ENCODE measurements around the gene PBX3. TPM values are rescaled to one million over a fixed set of nuclear protein-coding genes. Genes with fewer than 3 reads are reported as not detected.

The PBX3 gene
- total RNA-seq, 1 donor from 2014 or later = 37.7 TPM

DNA sequence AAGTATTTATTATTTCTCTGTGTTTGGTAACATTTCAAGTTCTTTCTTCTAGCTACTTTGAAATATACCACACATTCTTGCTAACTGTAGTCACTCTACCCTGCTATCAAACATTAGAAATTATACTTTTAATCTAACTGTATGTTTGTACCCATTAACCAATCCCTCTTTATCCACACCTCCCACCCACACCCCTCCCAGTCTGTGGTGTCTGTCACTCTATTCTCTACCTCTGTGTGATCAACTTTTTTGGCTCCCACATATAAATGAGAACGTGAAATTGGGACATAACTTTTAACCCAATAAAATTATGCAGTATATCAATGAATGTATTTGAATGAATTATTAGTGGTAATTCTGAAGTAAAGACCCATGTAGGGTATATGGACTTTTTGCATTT lies 79.7 kb downstream of the PBX3 start:
- TF ChIP-seq, protein P1, sequence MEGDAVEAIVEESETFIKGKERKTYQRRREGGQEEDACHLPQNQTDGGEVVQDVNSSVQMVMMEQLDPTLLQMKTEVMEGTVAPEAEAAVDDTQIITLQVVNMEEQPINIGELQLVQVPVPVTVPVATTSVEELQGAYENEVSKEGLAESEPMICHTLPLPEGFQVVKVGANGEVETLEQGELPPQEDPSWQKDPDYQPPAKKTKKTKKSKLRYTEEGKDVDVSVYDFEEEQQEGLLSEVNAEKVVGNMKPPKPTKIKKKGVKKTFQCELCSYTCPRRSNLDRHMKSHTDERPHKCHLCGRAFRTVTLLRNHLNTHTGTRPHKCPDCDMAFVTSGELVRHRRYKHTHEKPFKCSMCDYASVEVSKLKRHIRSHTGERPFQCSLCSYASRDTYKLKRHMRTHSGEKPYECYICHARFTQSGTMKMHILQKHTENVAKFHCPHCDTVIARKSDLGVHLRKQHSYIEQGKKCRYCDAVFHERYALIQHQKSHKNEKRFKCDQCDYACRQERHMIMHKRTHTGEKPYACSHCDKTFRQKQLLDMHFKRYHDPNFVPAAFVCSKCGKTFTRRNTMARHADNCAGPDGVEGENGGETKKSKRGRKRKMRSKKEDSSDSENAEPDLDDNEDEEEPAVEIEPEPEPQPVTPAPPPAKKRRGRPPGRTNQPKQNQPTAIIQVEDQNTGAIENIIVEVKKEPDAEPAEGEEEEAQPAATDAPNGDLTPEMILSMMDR (IDR thresholded peaks at IDR 0.05; ENCODE audit: unreplicated experiment) = no peak
- Mint-ChIP-seq H3K27me3 (no peaks in the 10 kb centered on the region), H3K27ac (no peak overlapping the region), H3K9me3 (ENCODE audit: low read depth) (no peaks in the 10 kb centered on the region), H3K4me3 (ENCODE audit: low read depth) (no peak overlapping the region), H3K36me3 (ENCODE audit: insufficient read depth) (no peaks in the 10 kb centered on the region), H3K4me1 (ENCODE audit: low read depth) (peaks cover 13% of the 10 kb centered on the region)
- DNase-seq (ENCODE audit: low spot score, unreplicated experiment) = no peak

DNA sequence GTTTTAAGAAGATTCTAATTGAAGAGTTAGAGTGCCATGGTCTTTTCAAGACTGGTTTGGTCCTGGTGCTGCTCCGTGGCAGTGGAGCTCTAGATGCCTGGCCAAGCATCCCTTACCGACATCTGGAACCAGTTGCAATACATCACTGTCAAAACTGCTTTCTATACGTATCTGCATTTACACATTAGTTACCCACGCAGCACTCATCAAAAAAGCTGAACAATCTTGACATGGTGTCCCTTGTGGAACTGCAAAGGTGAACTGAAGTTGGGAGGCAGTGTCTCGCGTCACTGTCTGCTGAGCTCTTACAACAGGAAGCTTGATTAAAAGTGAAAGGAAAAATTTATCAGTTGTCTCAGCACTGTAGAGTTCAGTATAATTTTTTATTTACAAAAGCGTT lies 82.6 kb downstream of the PBX3 start:
- Mint-ChIP-seq H3K4me3 (ENCODE audit: low read depth) (no peak overlapping the region), H3K36me3 (ENCODE audit: insufficient read depth) (peaks cover 3% of the 10 kb centered on the region), H3K27ac (no peak overlapping the region), H3K4me1 (ENCODE audit: low read depth) (peaks cover 14% of the 10 kb centered on the region), H3K9me3 (ENCODE audit: low read depth) (no peaks in the 10 kb centered on the region), H3K27me3 (no peaks in the 10 kb centered on the region)
- TF ChIP-seq, protein P1 (IDR thresholded peaks at IDR 0.05; ENCODE audit: unreplicated experiment) = no peak
- no peak for DNase-seq (ENCODE audit: low spot score, unreplicated experiment)

DNA sequence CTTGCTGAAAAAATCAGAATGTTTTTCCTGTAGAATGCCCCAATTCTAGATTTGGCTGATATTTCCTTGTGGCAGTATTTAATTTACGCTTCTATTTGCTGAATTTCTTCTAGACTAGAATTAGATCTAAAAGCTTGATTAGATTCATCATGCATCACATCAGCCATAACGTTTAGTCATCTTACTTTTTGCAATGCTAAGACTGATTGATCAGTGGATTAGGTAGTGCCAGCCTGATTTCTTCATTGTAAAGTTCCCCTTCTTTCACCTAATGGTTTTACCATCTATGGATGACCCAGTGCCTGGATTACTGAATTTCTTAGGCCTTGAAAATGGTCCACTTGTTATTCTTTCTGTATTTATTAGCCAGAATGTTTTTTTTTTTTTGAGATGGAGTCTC lies 83.9 kb downstream of the PBX3 start:
- peaks cover 3% of the 10 kb centered on the region for H3K36me3 Mint-ChIP-seq (ENCODE audit: insufficient read depth)
- no peak overlapping the region for H3K27ac Mint-ChIP-seq
- H3K4me3 Mint-ChIP-seq (ENCODE audit: low read depth) = no peak overlapping the region
- DNase-seq (ENCODE audit: low spot score, unreplicated experiment) = no peak
- H3K27me3 Mint-ChIP-seq = no peaks in the 10 kb centered on the region
- no peaks in the 10 kb centered on the region for H3K9me3 Mint-ChIP-seq (ENCODE audit: low read depth)
- TF ChIP-seq, protein P1 (IDR thresholded peaks at IDR 0.05; ENCODE audit: unreplicated experiment) = no peak
- H3K4me1 Mint-ChIP-seq (ENCODE audit: low read depth) = peaks cover 8% of the 10 kb centered on the region

DNA sequence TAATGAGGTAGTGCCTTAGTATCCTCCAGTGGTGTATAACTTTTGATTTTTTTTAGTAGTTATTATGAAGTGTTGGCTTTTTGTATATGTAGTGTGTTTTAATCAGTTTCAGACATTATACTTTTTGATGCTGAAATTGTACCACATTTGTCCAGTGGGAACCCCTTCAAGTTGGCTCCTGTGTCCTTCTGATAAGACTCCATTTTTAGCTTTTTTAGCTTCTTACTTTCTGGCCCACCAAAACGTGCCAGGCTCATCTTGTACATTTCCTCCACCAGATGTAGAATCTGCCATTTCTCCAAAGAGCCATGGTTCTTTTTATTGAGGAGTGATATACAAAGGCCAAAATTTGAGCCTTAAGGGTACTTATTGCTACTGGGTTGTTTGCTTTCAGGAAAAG lies 84.4 kb downstream of the PBX3 start:
- peaks cover 8% of the 10 kb centered on the region for H3K4me1 Mint-ChIP-seq (ENCODE audit: low read depth)
- TF ChIP-seq, protein P1 (IDR thresholded peaks at IDR 0.05; ENCODE audit: unreplicated experiment) = no peak
- no peak overlapping the region for H3K27ac Mint-ChIP-seq
- no peak for DNase-seq (ENCODE audit: low spot score, unreplicated experiment)
- H3K9me3 Mint-ChIP-seq (ENCODE audit: low read depth) = no peaks in the 10 kb centered on the region
- H3K36me3 Mint-ChIP-seq (ENCODE audit: insufficient read depth) = peaks cover 5% of the 10 kb centered on the region
- H3K27me3 Mint-ChIP-seq = no peaks in the 10 kb centered on the region
- no peak overlapping the region for H3K4me3 Mint-ChIP-seq (ENCODE audit: low read depth)

DNA sequence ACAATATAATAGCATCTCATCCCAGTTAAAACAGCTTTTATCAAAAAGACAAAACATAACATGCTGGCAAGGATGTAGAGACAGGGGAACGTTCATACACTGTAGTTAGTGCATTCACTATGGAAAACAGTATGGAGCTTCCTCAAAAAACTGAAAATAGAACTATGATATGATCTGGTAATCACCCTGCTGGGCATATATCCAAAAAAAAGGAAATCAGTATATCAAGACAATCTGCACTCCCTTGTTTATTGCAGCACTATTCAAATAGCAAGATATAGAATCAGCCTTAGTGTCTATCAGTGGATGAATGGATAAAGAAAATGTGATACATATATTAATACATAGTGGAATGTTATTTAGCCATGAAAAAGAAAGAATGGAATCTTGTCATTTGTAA lies 88.5 kb downstream of the PBX3 start:
- peaks cover 5% of the 10 kb centered on the region for H3K36me3 Mint-ChIP-seq (ENCODE audit: insufficient read depth)
- peaks cover 4% of the 10 kb centered on the region for H3K4me1 Mint-ChIP-seq (ENCODE audit: low read depth)
- TF ChIP-seq, protein P1 (IDR thresholded peaks at IDR 0.05; ENCODE audit: unreplicated experiment) = no peak
- H3K27ac Mint-ChIP-seq = no peak overlapping the region
- H3K4me3 Mint-ChIP-seq (ENCODE audit: low read depth) = no peak overlapping the region
- H3K9me3 Mint-ChIP-seq (ENCODE audit: low read depth) = no peaks in the 10 kb centered on the region
- no peaks in the 10 kb centered on the region for H3K27me3 Mint-ChIP-seq
- DNase-seq (ENCODE audit: low spot score, unreplicated experiment) = no peak

Measured in progenitor cell of endocrine pancreas (in vitro differentiated cells).